DOHH2 (cell line): ENCODE measurements around the gene MACF1.

Source experiments
- H3F3A ChIP-seq: fragments of 200-600 bp; sonication (generic), shearing (Covaris generic); 2 replicates; pipeline ENCODE4 v1.6.0; 2016; ENCODE audit warnings: antibody characterized with exemption, mild to moderate bottlenecking; ENCODE audit not compliant: control insufficient read depth, insufficient read depth
- H3K27ac ChIP-seq: fragments of 200-600 bp; sonication (generic); 2 replicates; pipeline ENCODE4 v1.5.1; 2014; ENCODE audit warnings: low read depth, mild to moderate bottlenecking, low read length, moderate library complexity
- H3K27me3 ChIP-seq: fragments of 200-600 bp; sonication (generic); 2 replicates; pipeline ENCODE4 v1.6.1; 2014; ENCODE audit warnings: mild to moderate bottlenecking, low read length, mixed read lengths; ENCODE audit not compliant: control insufficient read depth
- H3K36me3 ChIP-seq: fragments of 200-600 bp; sonication (generic); 2 replicates; pipeline ENCODE4 v1.6.1; 2014; ENCODE audit warnings: mild to moderate bottlenecking, low read length, moderate library complexity, mixed read lengths; ENCODE audit not compliant: control insufficient read depth
- H3K4me1 ChIP-seq: fragments of 200-600 bp; sonication (generic); 2 replicates; pipeline ENCODE4 v1.6.1; 2014; ENCODE audit warnings: mild to moderate bottlenecking, low read length, mixed read lengths; ENCODE audit not compliant: control insufficient read depth
- H3K4me2 ChIP-seq: fragments of 200-600 bp; sonication (generic); 2 replicates; pipeline ENCODE4 v1.6.0; 2014; ENCODE audit warnings: mild to moderate bottlenecking, low read length, moderate library complexity
- H3K4me3 ChIP-seq: fragments of 200-600 bp; sonication (generic); 2 replicates; pipeline ENCODE4 v1.5.1; 2014; ENCODE audit warnings: mild to moderate bottlenecking, low read length, mixed read lengths
- H3K79me2 ChIP-seq: fragments of 200-600 bp; sonication (generic); 2 replicates; pipeline ENCODE4 v1.6.1; 2014; ENCODE audit warnings: mild to moderate bottlenecking, low read length, mixed read lengths; ENCODE audit not compliant: control insufficient read depth
- H3K9me2 ChIP-seq: fragments of 200-600 bp; sonication (generic); replicated peaks from 2 replicates; pipeline ENCODE4 v1.6.1; 2014; ENCODE audit warnings: mild to moderate bottlenecking, low read length, mixed read lengths; ENCODE audit not compliant: control insufficient read depth
- H3K9me3 ChIP-seq: fragments of 200-600 bp; sonication (generic); 2 replicates; pipeline ENCODE4 v1.6.1; 2014; ENCODE audit warnings: antibody characterized with exemption, low read length, mixed read lengths; ENCODE audit not compliant: control insufficient read depth, insufficient read depth
- H4K20me1 ChIP-seq: fragments of 200-600 bp; sonication (generic); 2 replicates; pipeline ENCODE4 v1.6.0; 2014; ENCODE audit warnings: low read depth, mild to moderate bottlenecking, antibody characterized with exemption, low read length, moderate library complexity; ENCODE audit not compliant: control insufficient read depth, insufficient read depth
- EZH2phosphoT487 ChIP-seq: fragments of 200-600 bp; sonication (generic); IDR thresholded peaks from 2 replicates; pipeline ENCODE4 v1.6.1; 2017; ENCODE audit warnings: borderline replicate concordance, mild to moderate bottlenecking, antibody characterized with exemption, low read length, moderate library complexity, mixed read lengths
- TF ChIP-seq, protein P1 (sequence below): fragments of 200-600 bp; sonication (generic); IDR thresholded peaks from one replicate; pipeline ENCODE4 v1.5.1; 2014; ENCODE audit warnings: antibody characterized with exemption, mild to moderate bottlenecking, low read depth, low read length; ENCODE audit not compliant: poor library complexity, severe bottlenecking

The MACF1 gene

DNA sequence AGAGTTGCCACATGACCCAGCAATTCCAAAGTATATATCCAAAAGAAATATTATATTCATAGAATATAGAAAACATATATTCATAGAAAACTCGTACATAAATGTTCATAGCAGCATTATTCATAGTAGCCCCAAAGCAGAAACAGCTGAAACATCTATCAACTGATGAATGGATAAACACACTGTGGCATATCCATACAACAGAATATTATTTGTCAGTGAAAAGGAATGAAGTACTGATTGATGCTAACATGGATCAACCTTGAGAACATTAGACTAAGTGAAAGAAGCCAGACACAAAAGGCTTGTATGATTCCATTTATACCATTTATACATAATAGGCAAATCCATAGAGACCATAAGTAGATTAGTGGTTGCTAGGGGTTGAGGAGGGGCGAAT, 21.7 kb upstream of the MACF1 start:
- no peaks in the 10 kb centered on the region; the same call in 1 of the 2 replicates for H3F3A ChIP-seq
- no peak overlapping the region for H3K27ac ChIP-seq
- H4K20me1 ChIP-seq: no peaks in the 10 kb centered on the region

DNA sequence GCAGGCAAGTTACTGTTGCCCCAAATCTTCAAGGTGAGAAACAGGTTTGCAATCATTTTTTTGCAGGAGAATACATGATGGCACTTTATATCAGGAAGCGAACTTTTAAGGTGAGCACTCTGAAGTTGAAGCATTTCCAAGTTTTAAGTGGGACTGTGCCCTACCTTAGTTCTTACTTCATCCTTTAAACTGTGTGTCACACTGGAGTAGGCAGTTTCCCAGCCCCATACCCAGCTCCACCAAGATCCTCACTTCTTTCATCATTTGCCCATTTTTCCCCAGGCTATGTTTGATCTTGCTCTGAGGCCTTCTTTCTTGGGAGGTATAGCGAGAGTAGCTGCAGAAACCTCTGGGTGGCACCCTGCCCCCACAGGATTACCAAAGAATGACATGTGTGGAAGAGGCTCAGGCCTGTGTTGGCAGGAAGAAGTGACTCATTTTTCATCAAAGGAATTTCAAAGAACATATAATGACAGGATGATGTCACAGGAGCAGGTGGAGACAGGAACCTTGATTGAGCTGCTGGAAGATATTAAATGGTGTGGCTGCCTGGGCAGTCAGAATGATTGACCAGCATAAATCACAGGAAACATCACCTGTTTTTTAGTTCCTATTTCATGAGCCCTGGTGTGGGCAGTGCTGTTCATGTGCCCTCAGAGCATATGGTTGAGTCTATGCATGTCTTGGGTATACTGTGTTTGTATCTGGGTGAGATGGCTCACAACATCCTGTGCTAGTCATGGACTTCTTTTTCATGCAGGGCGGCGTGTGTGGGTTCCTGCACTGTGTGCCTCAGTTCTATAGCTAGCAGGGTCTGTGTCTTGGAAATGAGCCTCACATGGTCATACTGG, 20.8 kb upstream of the MACF1 start:
- no peak overlapping the region for H3K27ac ChIP-seq
- TF ChIP-seq EZH2phosphoT487: no peak
- TF ChIP-seq, protein P1, sequence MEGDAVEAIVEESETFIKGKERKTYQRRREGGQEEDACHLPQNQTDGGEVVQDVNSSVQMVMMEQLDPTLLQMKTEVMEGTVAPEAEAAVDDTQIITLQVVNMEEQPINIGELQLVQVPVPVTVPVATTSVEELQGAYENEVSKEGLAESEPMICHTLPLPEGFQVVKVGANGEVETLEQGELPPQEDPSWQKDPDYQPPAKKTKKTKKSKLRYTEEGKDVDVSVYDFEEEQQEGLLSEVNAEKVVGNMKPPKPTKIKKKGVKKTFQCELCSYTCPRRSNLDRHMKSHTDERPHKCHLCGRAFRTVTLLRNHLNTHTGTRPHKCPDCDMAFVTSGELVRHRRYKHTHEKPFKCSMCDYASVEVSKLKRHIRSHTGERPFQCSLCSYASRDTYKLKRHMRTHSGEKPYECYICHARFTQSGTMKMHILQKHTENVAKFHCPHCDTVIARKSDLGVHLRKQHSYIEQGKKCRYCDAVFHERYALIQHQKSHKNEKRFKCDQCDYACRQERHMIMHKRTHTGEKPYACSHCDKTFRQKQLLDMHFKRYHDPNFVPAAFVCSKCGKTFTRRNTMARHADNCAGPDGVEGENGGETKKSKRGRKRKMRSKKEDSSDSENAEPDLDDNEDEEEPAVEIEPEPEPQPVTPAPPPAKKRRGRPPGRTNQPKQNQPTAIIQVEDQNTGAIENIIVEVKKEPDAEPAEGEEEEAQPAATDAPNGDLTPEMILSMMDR: peak; percentile 73
- H3K9me3 ChIP-seq: no peaks in the 10 kb centered on the region
- no peak overlapping the region for H3K4me2 ChIP-seq
- no peaks in the 10 kb centered on the region for H3K79me2 ChIP-seq
- no peaks in the 10 kb centered on the region for H3K36me3 ChIP-seq
- no peak overlapping the region for H3K4me3 ChIP-seq
- H3K4me1 ChIP-seq: peaks cover 8% of the 10 kb centered on the region
- no peaks in the 10 kb centered on the region for H4K20me1 ChIP-seq
- no peaks in the 10 kb centered on the region; the same call in 1 of the 2 replicates for H3F3A ChIP-seq
- peaks cover 6% of the 10 kb centered on the region; the same call in 1 of the 2 replicates for H3K27me3 ChIP-seq
- no peaks in the 10 kb centered on the region for H3K9me2 ChIP-seq

More for the DNA sequence above, 21.7 kb upstream of the MACF1 start:
- Histone ChIP-seq H3K4me3 (no peak overlapping the region), H3K4me2 (no peak overlapping the region), H3K27me3 (peaks cover 10% of the 10 kb centered on the region; the same call in 1 of the 2 replicates), H3K36me3 (no peaks in the 10 kb centered on the region), H3K9me3 (no peaks in the 10 kb centered on the region), H3K4me1 (peaks cover 8% of the 10 kb centered on the region), H3K9me2 (no peaks in the 10 kb centered on the region), H3K79me2 (no peaks in the 10 kb centered on the region)
- TF ChIP-seq, protein P1: no peak
- TF ChIP-seq EZH2phosphoT487: no peak

DNA sequence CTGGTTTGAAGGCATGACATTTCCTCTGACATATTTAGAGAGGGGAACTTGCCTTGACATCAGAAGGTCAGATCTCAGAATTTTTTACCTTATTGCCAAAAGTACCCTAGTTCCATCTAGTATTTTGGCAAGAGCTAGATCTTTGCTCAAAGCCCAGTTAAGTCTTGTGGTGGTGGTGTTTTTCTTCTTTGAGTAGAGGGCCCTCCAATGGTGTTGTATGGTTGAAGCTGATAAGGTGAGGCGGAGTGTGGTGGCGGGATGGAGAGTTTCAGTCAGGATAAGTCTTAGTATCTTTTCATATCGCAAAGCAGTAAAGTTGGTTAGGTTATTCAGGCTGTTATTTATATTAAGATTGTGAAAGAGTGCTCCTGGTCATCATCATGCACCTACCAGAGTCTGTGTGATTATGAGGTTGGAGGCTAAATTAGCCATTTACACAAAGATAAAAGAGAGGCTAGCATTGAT, 20.1 kb upstream of the MACF1 start:
- H3K36me3 ChIP-seq: no peaks in the 10 kb centered on the region
- H3K9me3 ChIP-seq: no peaks in the 10 kb centered on the region
- TF ChIP-seq, protein P1: no peak
- TF ChIP-seq EZH2phosphoT487: no peak
- no peak overlapping the region for H3K4me3 ChIP-seq
- H3K4me1 ChIP-seq: peaks cover 8% of the 10 kb centered on the region
- H3K27me3 ChIP-seq: no peaks in the 10 kb centered on the region; the same call in 1 of the 2 replicates
- H3K79me2 ChIP-seq: no peaks in the 10 kb centered on the region
- H3K27ac ChIP-seq: no peak overlapping the region
- H3F3A ChIP-seq: no peaks in the 10 kb centered on the region; the same call in 1 of the 2 replicates
- H4K20me1 ChIP-seq: no peaks in the 10 kb centered on the region
- no peak overlapping the region for H3K4me2 ChIP-seq
- H3K9me2 ChIP-seq: no peaks in the 10 kb centered on the region
